WTC11 (cell line): Measurements from ENCODE around the gene RGMB. TPM values are rescaled to one million over a fixed set of nuclear protein-coding genes. Genes with fewer than 3 reads are reported as not detected.

Experiments used
- ATAC-seq: fragments of 200-7000 bp; cut with Tn5 transposase; 2 replicates; pipeline ENCODE4 v1.10.0; 2021; ENCODE audit warnings: mild to moderate bottlenecking, moderate library complexity
- CTCF ChIA-PET: fragments of 300-600 bp; sonication (Branson Sonifier 250); formaldehyde crosslinking; loops from one replicate; lab custom pipeline; 2021; ENCODE audit warnings: antibody characterized with exemption; lab: Charles Lee
- POLR2A ChIA-PET: fragments of 350-600 bp; sonication (Branson Sonifier 250); formaldehyde crosslinking; loops from one replicate; lab custom pipeline; 2021; ENCODE audit warnings: antibody characterized with exemption; lab: Charles Lee
- DNase-seq: peaks from one replicate; pipeline ENCODE4 v3.0.0; 2021; ENCODE audit warnings: low spot score
- H3K27ac Mint-ChIP-seq: 2 replicates; pipeline ENCODE4 v1.8.0; 2021; ENCODE audit warnings: mixed read lengths
- H3K27me3 Mint-ChIP-seq: 2 replicates; pipeline ENCODE4 v1.8.0; 2021; ENCODE audit warnings: low read depth, mild to moderate bottlenecking, moderate library complexity, mixed read lengths
- H3K36me3 Mint-ChIP-seq: 2 replicates; pipeline ENCODE4 v1.8.0; 2021; ENCODE audit warnings: mixed read lengths
- H3K4me1 Mint-ChIP-seq: 2 replicates; pipeline ENCODE4 v1.8.0; 2022; ENCODE audit warnings: mixed read lengths
- H3K4me3 Mint-ChIP-seq: 2 replicates; pipeline ENCODE4 v1.8.0; 2021; ENCODE audit warnings: mild to moderate bottlenecking, moderate library complexity, mixed read lengths
- H3K9me3 Mint-ChIP-seq: 2 replicates; pipeline ENCODE4 v1.8.0; 2021; ENCODE audit warnings: mixed read lengths
- ARID4B ChIP-seq: sonication (generic); formaldehyde crosslinking; IDR thresholded peaks from 2 replicates; pipeline ENCODE4 v1.8.0; 2023; ENCODE audit warnings: missing genetic modification reagents, mild to moderate bottlenecking, borderline replicate concordance
- ATF2 ChIP-seq: sonication (generic); formaldehyde crosslinking; IDR thresholded peaks from 2 replicates; pipeline ENCODE4 v1.8.1; 2022; ENCODE audit warnings: low read depth, missing genetic modification reagents, borderline replicate concordance
- CREM ChIP-seq: sonication (generic); formaldehyde crosslinking; IDR thresholded peaks from 2 replicates; pipeline ENCODE4 v1.8.1; 2022; ENCODE audit warnings: mild to moderate bottlenecking, missing genetic modification reagents, moderate library complexity
- E2F1 ChIP-seq: sonication (generic); formaldehyde crosslinking; IDR thresholded peaks from 2 replicates; pipeline ENCODE4 v1.8.0; 2022; ENCODE audit warnings: mild to moderate bottlenecking, missing genetic modification reagents
- EMX1 ChIP-seq: fragments of 250-450 bp; sonication (Bioruptor Pico); IDR thresholded peaks from 2 replicates; pipeline ENCODE4 v1.8.0; 2021; ENCODE audit warnings: mild to moderate bottlenecking
- FOXJ3 ChIP-seq: sonication (generic); formaldehyde crosslinking; IDR thresholded peaks from 2 replicates; pipeline ENCODE4 v1.9.0; 2021; ENCODE audit warnings: missing genetic modification reagents, mild to moderate bottlenecking, borderline replicate concordance
- GRHL2 ChIP-seq: fragments of 250-450 bp; sonication (Bioruptor Pico); IDR thresholded peaks from 2 replicates; pipeline ENCODE4 v1.8.0; 2022; ENCODE audit warnings: mild to moderate bottlenecking, moderate library complexity; ENCODE audit not compliant: insufficient replicate concordance, severe bottlenecking
- HMGA2 ChIP-seq: fragments of 250-450 bp; sonication (Bioruptor Pico); IDR thresholded peaks from 2 replicates; pipeline ENCODE4 v1.4.0; 2021; ENCODE audit warnings: mild to moderate bottlenecking, moderate library complexity
- MYBL2 ChIP-seq: sonication (generic); formaldehyde crosslinking; IDR thresholded peaks from 2 replicates; pipeline ENCODE4 v1.8.1; 2023; ENCODE audit warnings: mild to moderate bottlenecking, moderate library complexity, missing genetic modification reagents
- NFATC4 ChIP-seq: fragments of 250-450 bp; sonication (Bioruptor Pico); IDR thresholded peaks from 2 replicates; pipeline ENCODE4 v1.9.0; 2021; ENCODE audit warnings: mild to moderate bottlenecking
- NFYB ChIP-seq: sonication (generic); formaldehyde crosslinking; conservative IDR thresholded peaks from 2 replicates; pipeline ENCODE4 v1.8.0; 2022; ENCODE audit warnings: low read depth, missing genetic modification reagents
- NR1H2 ChIP-seq: sonication (generic); formaldehyde crosslinking; IDR thresholded peaks from 2 replicates; pipeline ENCODE4 v1.9.0; 2021; ENCODE audit warnings: mild to moderate bottlenecking, moderate library complexity, missing genetic modification reagents
- NR3C1 ChIP-seq: sonication (generic); formaldehyde crosslinking; conservative IDR thresholded peaks from 2 replicates; pipeline ENCODE4 v1.8.1; 2023; ENCODE audit warnings: low read depth, mild to moderate bottlenecking, missing genetic modification reagents
- RELA ChIP-seq: sonication (generic); formaldehyde crosslinking; IDR thresholded peaks from 2 replicates; pipeline ENCODE4 v1.8.1; 2022; ENCODE audit warnings: missing genetic modification reagents, mild to moderate bottlenecking, borderline replicate concordance
- STAT6 ChIP-seq: sonication (generic); formaldehyde crosslinking; conservative IDR thresholded peaks from 2 replicates; pipeline ENCODE4 v1.8.1; 2023; ENCODE audit warnings: mild to moderate bottlenecking, low read depth, missing genetic modification reagents, moderate library complexity
- TCF7 ChIP-seq: sonication (generic); formaldehyde crosslinking; IDR thresholded peaks from 2 replicates; pipeline ENCODE4 v1.8.0; 2022; ENCODE audit warnings: mild to moderate bottlenecking, low read depth, missing genetic modification reagents, moderate library complexity
- TEAD1 ChIP-seq: sonication (generic); formaldehyde crosslinking; IDR thresholded peaks from 2 replicates; pipeline ENCODE4 v1.8.0; 2022; ENCODE audit warnings: mild to moderate bottlenecking, missing genetic modification reagents
- TEAD4 ChIP-seq: sonication (generic); formaldehyde crosslinking; IDR thresholded peaks from 2 replicates; pipeline ENCODE4 v1.8.0; 2022; ENCODE audit warnings: mild to moderate bottlenecking, missing genetic modification reagents
- ZMAT4 ChIP-seq: fragments of 250-450 bp; sonication (Bioruptor Pico); IDR thresholded peaks from 2 replicates; pipeline ENCODE4 v1.9.0; 2021; ENCODE audit warnings: mild to moderate bottlenecking
- ZNF121 ChIP-seq: sonication (generic); formaldehyde crosslinking; IDR thresholded peaks from 2 replicates; pipeline ENCODE4 v1.8.0; 2023; ENCODE audit warnings: missing genetic modification reagents
- ZNF317 ChIP-seq: sonication (generic); formaldehyde crosslinking; IDR thresholded peaks from 2 replicates; pipeline ENCODE4 v1.8.1; 2023; ENCODE audit warnings: low read depth, mild to moderate bottlenecking, moderate library complexity, missing genetic modification reagents, borderline replicate concordance
- total RNA-seq: library from RNA; stranded (reverse); gene quantifications from 3 replicates; pipeline ENCODE4 v1.2.3, GENCODE V29; 2021
- TF ChIP-seq, protein P1 (sequence below): sonication (generic); formaldehyde crosslinking; IDR thresholded peaks from 2 replicates; pipeline ENCODE4 v1.8.0; 2023; ENCODE audit warnings: mild to moderate bottlenecking, missing genetic modification reagents

RGMB gene
- total RNA-seq, 1 experiment from 2014 or later: 33.0 TPM

DNA sequence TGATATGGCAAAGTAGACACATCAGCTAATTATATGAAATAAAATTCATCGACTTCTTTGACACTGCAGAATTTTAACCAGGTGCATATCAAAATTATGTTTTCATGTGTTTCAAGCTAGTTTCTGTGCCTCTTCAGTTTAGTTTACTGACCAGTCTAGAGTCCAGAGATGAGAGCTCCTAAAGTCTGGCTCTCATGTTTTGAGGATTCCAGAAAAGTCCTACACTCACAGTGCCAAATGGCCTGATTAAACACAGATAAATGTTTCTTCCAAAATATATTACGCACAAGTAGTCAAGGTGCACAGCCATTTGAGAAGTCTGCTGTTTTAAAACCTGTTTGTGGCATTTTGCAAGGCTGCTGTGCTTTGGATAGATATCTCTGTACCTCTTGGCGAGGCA, 15.6 kb downstream of the RGMB start:
- CTCF ChIA-PET: interaction anchor here (2.4 kb wide), 1 partner anchor 20 kb away, joined by 10 read pairs; no protein-coding TSS in a partner anchor
- peaks cover 77% of the 10 kb centered on the region for H3K4me1 Mint-ChIP-seq

GRCh38 chr5:98791001-98791519, 17.6 kb downstream of the RGMB start:
- Mint-ChIP-seq H3K27me3 (no peaks in the 10 kb centered on the region), H3K27ac (peak overlapping the region; percentile 82), H3K36me3 (peaks cover 21% of the 10 kb centered on the region), H3K9me3 (no peaks in the 10 kb centered on the region), H3K4me3 (no peak overlapping the region; the same call in 1 of the 2 replicates), H3K4me1 (peaks cover 75% of the 10 kb centered on the region)
- DNase-seq: no peak
- TF ChIP-seq ZMAT4 (CRISPR knock-in tag): no peak
- TF ChIP-seq NR1H2 (CRISPR knock-in tag): no peak
- TF ChIP-seq ZNF121 (CRISPR knock-in tag): no peak
- no peak for TF ChIP-seq EMX1 (CRISPR knock-in tag)
- TF ChIP-seq NFATC4 (CRISPR knock-in tag): no peak
- no peak for TF ChIP-seq CREM (CRISPR knock-in tag)
- TF ChIP-seq NR3C1 (CRISPR knock-in tag): no peak
- TF ChIP-seq ATF2 (CRISPR knock-in tag): no peak
- no peak for TF ChIP-seq RELA (CRISPR knock-in tag)
- TF ChIP-seq TEAD1 (CRISPR knock-in tag): no peak
- no peak for TF ChIP-seq ZNF317 (CRISPR knock-in tag)
- no peak for TF ChIP-seq NFYB
- TF ChIP-seq E2F1 (CRISPR knock-in tag): no peak
- no peak for TF ChIP-seq FOXJ3 (CRISPR knock-in tag)
- no peak for TF ChIP-seq TEAD4 (CRISPR knock-in tag)
- TF ChIP-seq, protein P1, sequence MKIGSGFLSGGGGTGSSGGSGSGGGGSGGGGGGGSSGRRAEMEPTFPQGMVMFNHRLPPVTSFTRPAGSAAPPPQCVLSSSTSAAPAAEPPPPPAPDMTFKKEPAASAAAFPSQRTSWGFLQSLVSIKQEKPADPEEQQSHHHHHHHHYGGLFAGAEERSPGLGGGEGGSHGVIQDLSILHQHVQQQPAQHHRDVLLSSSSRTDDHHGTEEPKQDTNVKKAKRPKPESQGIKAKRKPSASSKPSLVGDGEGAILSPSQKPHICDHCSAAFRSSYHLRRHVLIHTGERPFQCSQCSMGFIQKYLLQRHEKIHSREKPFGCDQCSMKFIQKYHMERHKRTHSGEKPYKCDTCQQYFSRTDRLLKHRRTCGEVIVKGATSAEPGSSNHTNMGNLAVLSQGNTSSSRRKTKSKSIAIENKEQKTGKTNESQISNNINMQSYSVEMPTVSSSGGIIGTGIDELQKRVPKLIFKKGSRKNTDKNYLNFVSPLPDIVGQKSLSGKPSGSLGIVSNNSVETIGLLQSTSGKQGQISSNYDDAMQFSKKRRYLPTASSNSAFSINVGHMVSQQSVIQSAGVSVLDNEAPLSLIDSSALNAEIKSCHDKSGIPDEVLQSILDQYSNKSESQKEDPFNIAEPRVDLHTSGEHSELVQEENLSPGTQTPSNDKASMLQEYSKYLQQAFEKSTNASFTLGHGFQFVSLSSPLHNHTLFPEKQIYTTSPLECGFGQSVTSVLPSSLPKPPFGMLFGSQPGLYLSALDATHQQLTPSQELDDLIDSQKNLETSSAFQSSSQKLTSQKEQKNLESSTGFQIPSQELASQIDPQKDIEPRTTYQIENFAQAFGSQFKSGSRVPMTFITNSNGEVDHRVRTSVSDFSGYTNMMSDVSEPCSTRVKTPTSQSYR (CRISPR knock-in tag): no peak
- no peak for TF ChIP-seq ARID4B (CRISPR knock-in tag)
- no peak for TF ChIP-seq HMGA2
- TF ChIP-seq STAT6 (CRISPR knock-in tag): no peak
- no peak for TF ChIP-seq GRHL2
- POLR2A ChIA-PET: interaction anchor here (0.7 kb wide), 1 partner anchor 300 kb away, joined by 5 read pairs; no protein-coding TSS in a partner anchor
- CTCF ChIA-PET: interaction anchor here (2.4 kb wide), 1 partner anchor 22 kb away, joined by 10 read pairs; no protein-coding TSS in a partner anchor
- ATAC-seq: no peak

More for the DNA sequence above, 15.6 kb downstream of the RGMB start:
- peaks cover 22% of the 10 kb centered on the region for H3K36me3 Mint-ChIP-seq
- no peak for TF ChIP-seq MYBL2 (CRISPR knock-in tag)
- TF ChIP-seq TCF7 (CRISPR knock-in tag): no peak
- TF ChIP-seq, all 79 proteins: peak for 0
- no peak overlapping the region for H3K4me3 Mint-ChIP-seq
- POLR2A ChIA-PET: no interaction called here
- H3K27ac Mint-ChIP-seq: no peak overlapping the region
- H3K9me3 Mint-ChIP-seq: no peaks in the 10 kb centered on the region
- no peak for ATAC-seq
- no peak for DNase-seq
- no peaks in the 10 kb centered on the region for H3K27me3 Mint-ChIP-seq
